Endothelial cell (in vitro differentiated cells): ENCODE data around the gene ZSWIM6. TPM values are rescaled to one million over a fixed set of nuclear protein-coding genes. Genes with fewer than 3 reads are reported as not detected.

Experiments
- DNase-seq: peaks from one replicate; pipeline ENCODE4 v3.0.0; 2021; ENCODE audit warnings: low spot score
- H3K27ac Mint-ChIP-seq: one replicate; pipeline ENCODE4 v1.8.0; 2021; ENCODE audit warnings: mixed read lengths, inconsistent platforms; ENCODE audit not compliant: unreplicated experiment
- H3K27me3 Mint-ChIP-seq: one replicate; pipeline ENCODE4 v1.8.0; 2021; ENCODE audit warnings: mild to moderate bottlenecking, moderate library complexity, mixed read lengths, inconsistent platforms; ENCODE audit not compliant: unreplicated experiment
- H3K36me3 Mint-ChIP-seq: one replicate; pipeline ENCODE4 v1.8.0; 2021; ENCODE audit warnings: mild to moderate bottlenecking, low read depth, mixed read lengths, inconsistent platforms; ENCODE audit not compliant: unreplicated experiment
- H3K4me1 Mint-ChIP-seq: one replicate; pipeline ENCODE4 v1.8.0; 2021; ENCODE audit warnings: mild to moderate bottlenecking, mixed read lengths, inconsistent platforms; ENCODE audit not compliant: unreplicated experiment
- H3K4me3 Mint-ChIP-seq: one replicate; pipeline ENCODE4 v1.8.0; 2021; ENCODE audit warnings: mild to moderate bottlenecking, mixed read lengths, inconsistent platforms; ENCODE audit not compliant: unreplicated experiment
- H3K9me3 Mint-ChIP-seq: one replicate; pipeline ENCODE4 v1.8.0; 2021; ENCODE audit warnings: mixed read lengths, inconsistent platforms; ENCODE audit not compliant: unreplicated experiment
- total RNA-seq: library from RNA; stranded (reverse); fragmentation: NEBNext Ultra II Directional; extraction: Animal tissue kit (Norgen Biotek cat#: 25700); gene quantifications from one replicate; pipeline ENCODE4 v1.2.1, GENCODE V29; 2021; ENCODE audit not compliant: unreplicated experiment
- TF ChIP-seq, protein P1 (sequence below): fragments of 200-600 bp; sonication (generic); IDR thresholded peaks from one replicate; pipeline ENCODE4 v1.5.0; 2021; ENCODE audit warnings: antibody characterized with exemption; ENCODE audit not compliant: unreplicated experiment

The ZSWIM6 gene
- total RNA-seq, 1 donor from 2014 or later, result 77.0 TPM

DNA sequence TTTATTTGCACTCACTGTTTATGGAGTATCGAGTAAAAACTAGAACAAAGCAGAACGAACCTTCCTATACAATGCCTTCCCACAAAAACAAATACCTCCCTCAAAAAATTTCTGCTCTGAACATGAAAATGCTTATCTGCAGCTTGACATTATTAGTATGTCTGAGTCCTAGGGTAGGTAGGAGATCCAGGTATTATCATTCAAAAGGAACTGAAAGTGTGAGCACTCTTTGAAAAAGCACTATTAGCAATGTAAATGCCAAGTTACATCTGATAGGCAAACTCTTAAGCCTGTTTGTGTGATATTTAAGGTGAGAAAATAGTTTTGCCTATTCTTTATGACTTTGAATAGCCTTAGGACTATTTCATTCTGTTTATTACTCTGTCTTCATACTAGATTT lies 47.6 kb downstream of the ZSWIM6 start:
- no peaks in the 10 kb centered on the region for H3K4me1 Mint-ChIP-seq
- no peaks in the 10 kb centered on the region for H3K9me3 Mint-ChIP-seq
- no peak overlapping the region for H3K27ac Mint-ChIP-seq
- peaks cover 4% of the 10 kb centered on the region for H3K36me3 Mint-ChIP-seq
- H3K27me3 Mint-ChIP-seq, result peaks cover 4% of the 10 kb centered on the region
- H3K4me3 Mint-ChIP-seq, result no peak overlapping the region
- DNase-seq, result no peak
- TF ChIP-seq, protein P1, sequence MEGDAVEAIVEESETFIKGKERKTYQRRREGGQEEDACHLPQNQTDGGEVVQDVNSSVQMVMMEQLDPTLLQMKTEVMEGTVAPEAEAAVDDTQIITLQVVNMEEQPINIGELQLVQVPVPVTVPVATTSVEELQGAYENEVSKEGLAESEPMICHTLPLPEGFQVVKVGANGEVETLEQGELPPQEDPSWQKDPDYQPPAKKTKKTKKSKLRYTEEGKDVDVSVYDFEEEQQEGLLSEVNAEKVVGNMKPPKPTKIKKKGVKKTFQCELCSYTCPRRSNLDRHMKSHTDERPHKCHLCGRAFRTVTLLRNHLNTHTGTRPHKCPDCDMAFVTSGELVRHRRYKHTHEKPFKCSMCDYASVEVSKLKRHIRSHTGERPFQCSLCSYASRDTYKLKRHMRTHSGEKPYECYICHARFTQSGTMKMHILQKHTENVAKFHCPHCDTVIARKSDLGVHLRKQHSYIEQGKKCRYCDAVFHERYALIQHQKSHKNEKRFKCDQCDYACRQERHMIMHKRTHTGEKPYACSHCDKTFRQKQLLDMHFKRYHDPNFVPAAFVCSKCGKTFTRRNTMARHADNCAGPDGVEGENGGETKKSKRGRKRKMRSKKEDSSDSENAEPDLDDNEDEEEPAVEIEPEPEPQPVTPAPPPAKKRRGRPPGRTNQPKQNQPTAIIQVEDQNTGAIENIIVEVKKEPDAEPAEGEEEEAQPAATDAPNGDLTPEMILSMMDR, result no peak

GRCh38 chr5:61381968-61382367 lies 49.9 kb downstream of the ZSWIM6 start:
- TF ChIP-seq, protein P1, result no peak
- H3K9me3 Mint-ChIP-seq, result no peaks in the 10 kb centered on the region
- H3K27ac Mint-ChIP-seq, result no peak overlapping the region
- peaks cover 6% of the 10 kb centered on the region for H3K36me3 Mint-ChIP-seq
- H3K4me3 Mint-ChIP-seq, result no peak overlapping the region
- H3K4me1 Mint-ChIP-seq, result no peaks in the 10 kb centered on the region
- peaks cover 5% of the 10 kb centered on the region for H3K27me3 Mint-ChIP-seq
- no peak for DNase-seq

DNA sequence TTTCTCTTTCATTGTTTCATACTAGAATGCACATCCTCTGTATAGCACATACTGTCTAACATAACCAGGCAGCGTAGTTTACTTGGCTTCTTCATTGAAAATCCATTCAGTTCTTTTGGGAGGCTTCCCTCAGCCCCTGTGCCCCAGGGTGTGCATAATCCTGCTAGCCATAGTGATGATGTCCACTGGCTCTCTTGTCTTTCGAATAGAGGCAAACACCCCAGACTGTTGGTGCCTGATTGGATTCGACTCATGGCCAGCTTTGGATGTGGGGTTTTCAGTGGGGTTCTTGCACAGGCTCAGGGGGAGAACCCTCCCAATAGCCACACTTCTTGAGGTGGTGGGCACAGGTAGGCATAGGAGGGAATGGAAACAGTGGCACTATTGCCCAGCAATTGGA lies 53.6 kb downstream of the ZSWIM6 start:
- H3K4me1 Mint-ChIP-seq, result no peaks in the 10 kb centered on the region
- no peak overlapping the region for H3K27ac Mint-ChIP-seq
- H3K27me3 Mint-ChIP-seq, result peaks cover 5% of the 10 kb centered on the region
- no peak overlapping the region for H3K4me3 Mint-ChIP-seq
- no peaks in the 10 kb centered on the region for H3K9me3 Mint-ChIP-seq
- DNase-seq, result no peak
- H3K36me3 Mint-ChIP-seq, result peaks cover 9% of the 10 kb centered on the region
- TF ChIP-seq, protein P1, result no peak

- no peak overlapping the region for H3K27ac Mint-ChIP-seq
- TF ChIP-seq, protein P1, result no peak
- H3K4me3 Mint-ChIP-seq, result no peak overlapping the region
- no peaks in the 10 kb centered on the region for H3K4me1 Mint-ChIP-seq
- H3K9me3 Mint-ChIP-seq, result no peaks in the 10 kb centered on the region
- H3K27me3 Mint-ChIP-seq, result peaks cover 5% of the 10 kb centered on the region
- no peak for DNase-seq
- peaks cover 9% of the 10 kb centered on the region for H3K36me3 Mint-ChIP-seq
Observed at GRCh38 chr5:61386045-61386800, 54.2 kb downstream of the ZSWIM6 start.

GRCh38 chr5:61389609-61390008 lies 57.6 kb downstream of the ZSWIM6 start:
- Mint-ChIP-seq H3K4me1 (no peaks in the 10 kb centered on the region), H3K27me3 (peaks cover 2% of the 10 kb centered on the region), H3K4me3 (no peak overlapping the region), H3K27ac (peak overlapping the region; percentile 24), H3K36me3 (peaks cover 21% of the 10 kb centered on the region), H3K9me3 (no peaks in the 10 kb centered on the region)
- no peak for DNase-seq
- TF ChIP-seq, protein P1, result no peak
